Stomach (tissue), 4 donors: Measurements from ENCODE around the gene USP47.

Source experiments
- POLR2A ChIP-seq, 4 donors: fragments of 450-650 bp; IDR thresholded peaks; one replicate each; pipeline ENCODE4 v1.6.1; 2016; ENCODE audit warnings: antibody characterized with exemption in 4 of 4, control low read depth in 2 of 4, mild to moderate bottlenecking in 1 of 4, moderate library complexity in 1 of 4
- TF ChIP-seq, protein P1 (sequence below), 7 experiments: fragments of 450-650 bp in 4 of 7; fragments of 200-600 bp in 3 of 7; sonication (generic) in 3 of 7; IDR thresholded peaks; one replicate each; pipeline ENCODE4 v1.5.1; 2016 to 2019; ENCODE audit warnings: antibody characterized with exemption in 7 of 7, control low read depth in 2 of 7, mild to moderate bottlenecking in 1 of 7

DNA sequence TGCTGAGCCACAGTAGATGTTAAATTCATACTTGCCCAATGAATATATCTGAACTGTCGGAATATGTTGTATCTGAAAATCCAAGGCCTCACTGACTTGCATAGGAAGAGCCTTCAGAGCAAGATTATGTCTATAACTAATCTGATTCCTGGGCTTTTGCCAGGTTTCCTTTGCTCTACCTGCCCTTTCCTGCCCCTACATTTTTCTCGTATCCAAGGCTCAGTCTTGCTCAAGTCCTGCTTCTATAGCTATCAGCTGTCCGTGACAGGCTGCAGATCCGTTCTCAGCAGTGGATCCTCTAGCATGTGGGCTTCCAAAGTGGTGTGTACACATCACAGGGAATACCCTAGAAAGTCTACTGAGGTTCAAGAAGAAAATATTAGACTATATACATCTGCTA lies 18.8 kb upstream of the USP47 start:
- TF ChIP-seq, protein P1, sequence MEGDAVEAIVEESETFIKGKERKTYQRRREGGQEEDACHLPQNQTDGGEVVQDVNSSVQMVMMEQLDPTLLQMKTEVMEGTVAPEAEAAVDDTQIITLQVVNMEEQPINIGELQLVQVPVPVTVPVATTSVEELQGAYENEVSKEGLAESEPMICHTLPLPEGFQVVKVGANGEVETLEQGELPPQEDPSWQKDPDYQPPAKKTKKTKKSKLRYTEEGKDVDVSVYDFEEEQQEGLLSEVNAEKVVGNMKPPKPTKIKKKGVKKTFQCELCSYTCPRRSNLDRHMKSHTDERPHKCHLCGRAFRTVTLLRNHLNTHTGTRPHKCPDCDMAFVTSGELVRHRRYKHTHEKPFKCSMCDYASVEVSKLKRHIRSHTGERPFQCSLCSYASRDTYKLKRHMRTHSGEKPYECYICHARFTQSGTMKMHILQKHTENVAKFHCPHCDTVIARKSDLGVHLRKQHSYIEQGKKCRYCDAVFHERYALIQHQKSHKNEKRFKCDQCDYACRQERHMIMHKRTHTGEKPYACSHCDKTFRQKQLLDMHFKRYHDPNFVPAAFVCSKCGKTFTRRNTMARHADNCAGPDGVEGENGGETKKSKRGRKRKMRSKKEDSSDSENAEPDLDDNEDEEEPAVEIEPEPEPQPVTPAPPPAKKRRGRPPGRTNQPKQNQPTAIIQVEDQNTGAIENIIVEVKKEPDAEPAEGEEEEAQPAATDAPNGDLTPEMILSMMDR (IDR thresholded peaks at IDR 0.05) = no peak
- no peak for TF ChIP-seq POLR2A (IDR thresholded peaks at IDR 0.05)
